Right renal pelvis (tissue), 4 donors: ENCODE results near the gene PLEKHG7. TPM values are rescaled to one million over a fixed set of nuclear protein-coding genes. Genes with fewer than 3 reads are reported as not detected.
"Not testable (repeated sequence)": the region's sequence is repeated elsewhere in the genome, so short reads cannot be mapped to it uniquely, and the experiment has no call there.

Experiments
- DNase-seq, 4 donors: peaks; one replicate each; pipeline ENCODE4 v3.0.0-alpha.2; 2013; ENCODE audit warnings: low read depth in 4 of 4, low spot score in 3 of 4, missing footprints in 1 of 4
- polyA plus RNA-seq, 4 donors: library from polyadenylated mRNA; unstranded; fragments of 120-200 nt; gene quantifications; one replicate each; pipeline ENCODE4 v1.2.1, GENCODE V29; 2013; ENCODE audit not compliant: insufficient read length in 4 of 4

Gene PLEKHG7
- polyA plus RNA-seq, 4 donors: 0.47 to 0.69 (median 0.54) TPM

DNA sequence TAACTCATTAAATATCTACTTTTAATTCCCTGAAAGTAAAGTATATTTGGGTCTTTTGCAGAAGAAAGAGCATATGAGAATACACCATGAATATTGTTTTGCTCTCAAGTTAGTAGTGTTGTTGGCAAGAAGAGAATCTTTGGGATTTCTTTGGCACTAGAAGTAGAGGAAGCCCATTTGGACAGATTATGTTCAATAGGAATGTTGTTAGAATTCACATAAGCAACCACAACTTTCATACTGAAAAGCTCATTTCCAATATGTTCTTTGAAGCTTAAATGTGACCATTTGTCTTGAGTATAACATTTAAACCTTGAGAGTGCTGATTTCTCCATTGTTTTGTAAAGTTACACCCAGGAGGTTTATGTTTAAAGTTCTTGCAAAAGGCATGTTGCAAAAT, 37.6 kb downstream of the PLEKHG7 start:
- DNase-seq: no peak

GRCh38 chr12:92743026-92743425, 40.2 kb downstream of the PLEKHG7 start:
- DNase-seq: no peak

- DNase-seq: no peak
Observed at GRCh38 chr12:92745856-92746550, 43.2 kb downstream of the PLEKHG7 start.

DNA sequence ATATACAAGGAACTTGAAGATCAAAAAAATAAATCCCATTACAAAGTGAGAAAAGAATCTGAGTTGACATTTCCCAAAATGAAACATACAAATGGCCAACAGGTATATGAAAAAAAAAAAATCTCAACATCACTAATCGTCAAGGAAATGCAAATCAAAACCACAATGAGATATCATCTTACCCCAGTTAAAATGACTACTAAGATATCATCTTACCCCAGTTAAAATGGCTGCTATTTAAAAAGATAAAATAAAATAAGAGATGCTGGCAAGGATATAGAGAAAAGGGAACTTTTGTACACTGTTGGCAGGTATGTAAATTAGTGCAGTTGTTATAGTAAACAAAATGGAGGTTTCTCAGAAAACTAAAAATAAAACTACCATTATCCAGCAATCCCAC, 44.4 kb downstream of the PLEKHG7 start:
- no peak for DNase-seq

GRCh38 chr12:92749691-92750090, 46.9 kb downstream of the PLEKHG7 start:
- not testable (repeated sequence) for DNase-seq

DNA sequence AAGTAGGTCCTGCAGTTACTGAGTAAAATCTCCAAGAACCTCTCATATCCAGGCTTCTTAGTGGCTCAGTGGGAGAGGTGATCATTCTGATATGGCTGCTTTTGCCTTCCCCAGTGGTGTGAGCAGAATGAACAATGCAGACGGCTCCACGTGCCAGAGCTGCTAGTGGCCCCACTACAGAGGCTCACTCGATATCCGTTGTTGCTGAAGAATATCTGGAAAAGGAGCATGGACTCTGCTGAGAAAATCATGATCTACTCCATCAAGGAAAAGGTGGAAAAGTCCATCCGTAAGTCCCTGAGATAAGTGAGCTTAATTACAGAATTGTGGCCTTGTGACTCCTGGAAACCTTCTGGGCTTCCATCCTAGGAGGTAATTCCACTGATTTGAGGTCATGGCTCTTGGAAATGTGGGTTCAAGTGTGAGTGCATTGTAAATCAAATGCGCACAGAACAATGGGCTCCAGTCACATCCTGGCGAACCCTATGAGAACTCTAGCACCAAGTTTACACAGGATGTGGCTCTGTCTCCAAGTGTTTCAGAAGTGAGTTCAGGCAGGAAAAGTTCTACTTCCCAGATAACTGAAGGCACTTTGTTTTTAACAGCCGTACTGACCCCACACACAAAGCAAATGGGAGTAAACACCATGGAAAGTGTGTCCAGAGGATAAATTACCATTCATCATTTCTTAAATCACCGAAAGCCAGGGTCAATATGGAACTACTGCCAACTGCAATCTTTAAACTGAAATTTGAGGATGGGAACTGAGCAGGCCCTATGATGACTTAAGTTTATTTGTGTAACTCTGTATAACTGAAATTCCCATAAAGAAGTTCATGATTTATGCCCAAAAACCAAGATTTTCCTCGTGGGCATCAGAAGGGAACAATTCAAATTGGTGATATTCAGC, 51.4 kb downstream of the PLEKHG7 start:
- DNase-seq: peak in 1 of 4 donors; percentile 12

- DNase-seq: no peak
Observed at GRCh38 chr12:92756898-92757596, 54.3 kb downstream of the PLEKHG7 start.

DNA sequence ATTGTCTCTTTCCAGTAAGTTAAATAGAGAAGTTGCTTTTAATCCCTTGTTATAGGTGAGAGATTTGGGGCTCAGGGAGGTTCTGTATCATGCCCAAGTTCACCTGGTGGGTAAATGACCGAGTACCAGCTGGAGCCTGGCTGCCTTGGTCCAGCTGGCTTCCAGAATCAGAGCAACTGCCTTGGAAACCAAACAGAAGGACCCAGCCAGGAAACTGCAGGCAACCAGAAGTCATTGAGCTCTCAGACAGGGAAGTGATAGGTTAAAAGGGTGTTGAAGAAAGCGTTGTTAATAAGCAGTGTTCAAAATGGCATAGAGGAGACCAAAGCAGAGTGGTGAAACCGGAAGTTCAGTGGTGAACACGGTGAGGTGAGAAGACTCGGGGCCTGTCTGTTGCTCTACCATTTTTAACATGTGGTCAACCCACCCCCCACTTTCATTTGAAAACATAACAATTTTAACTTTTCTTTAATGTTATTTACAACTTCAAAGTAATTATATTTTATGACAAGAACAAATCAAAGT, 54.9 kb downstream of the PLEKHG7 start:
- DNase-seq: no peak

DNA sequence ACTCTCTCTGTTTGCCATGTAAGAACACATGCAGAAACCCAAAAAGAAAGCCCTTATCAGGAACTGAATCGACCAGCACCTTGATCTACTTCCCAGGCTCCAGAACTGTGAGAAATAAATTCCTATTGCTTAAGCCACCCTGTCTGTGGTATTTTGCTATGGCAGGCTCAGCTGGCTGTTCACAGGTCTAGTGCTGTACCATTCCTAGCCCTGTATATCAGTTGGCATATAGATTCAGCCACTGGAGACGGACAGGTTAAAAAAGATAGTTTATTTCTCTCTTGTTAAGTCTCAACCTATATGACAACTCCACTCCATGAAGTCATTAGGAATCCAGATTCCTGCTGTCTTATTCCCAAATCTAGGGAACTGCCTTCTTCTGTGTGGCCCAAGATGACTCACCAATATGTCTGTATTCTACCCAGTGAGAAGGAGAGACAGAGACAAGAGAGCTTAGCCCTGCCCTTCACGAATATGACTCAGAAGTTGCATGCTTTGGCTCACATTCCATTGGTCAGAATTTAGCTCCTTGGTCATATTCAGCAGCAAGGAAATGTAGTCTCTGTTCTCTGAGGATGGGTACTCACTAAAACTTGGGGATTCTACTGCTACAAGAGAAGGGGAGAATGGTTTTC, 57.0 kb downstream of the PLEKHG7 start:
- no peak for DNase-seq

- DNase-seq: no peak
Observed at GRCh38 chr12:92762773-92763172, 60.0 kb downstream of the PLEKHG7 start.

- DNase-seq: no peak
Observed at GRCh38 chr12:92764831-92765230, 62.0 kb downstream of the PLEKHG7 start.

- DNase-seq: no peak
Observed at GRCh38 chr12:92765871-92766270, 63.1 kb downstream of the PLEKHG7 start.

DNA sequence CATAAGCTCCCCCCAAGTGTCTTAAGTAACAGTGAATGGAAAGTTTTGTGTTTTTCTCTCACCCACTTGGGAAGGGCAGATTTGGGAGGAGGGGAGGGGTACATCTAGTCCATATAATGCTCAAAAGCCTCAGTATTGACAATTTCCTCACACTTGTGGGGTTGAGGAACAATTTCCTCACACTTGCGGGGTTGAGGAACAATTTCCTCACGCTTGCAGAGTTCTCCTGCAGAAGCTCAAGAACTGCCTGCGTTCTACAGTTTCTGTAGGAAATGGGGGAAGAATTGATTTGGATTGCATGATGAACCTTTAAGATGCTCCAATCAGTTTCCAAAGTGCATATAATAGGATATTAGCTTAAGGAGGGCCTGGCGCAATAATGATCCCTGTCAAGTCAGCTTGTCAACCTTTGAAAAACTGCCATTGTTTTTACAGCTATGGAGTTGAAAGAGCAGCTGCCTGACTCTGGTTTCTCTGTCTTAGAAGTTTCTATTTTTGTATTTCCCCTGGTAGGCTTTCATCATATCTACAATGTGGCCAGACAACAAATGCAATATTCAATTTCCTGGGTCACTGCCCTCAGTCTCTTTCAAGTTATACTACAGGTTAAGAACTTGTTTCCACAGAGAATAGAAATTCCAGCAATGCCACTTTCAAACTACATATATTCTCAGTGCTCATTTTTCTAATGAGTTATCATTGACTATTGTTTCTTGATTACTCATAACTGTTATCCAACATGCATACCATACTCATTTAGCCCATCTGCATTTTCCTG, 66.5 kb downstream of the PLEKHG7 start:
- no peak for DNase-seq

DNA sequence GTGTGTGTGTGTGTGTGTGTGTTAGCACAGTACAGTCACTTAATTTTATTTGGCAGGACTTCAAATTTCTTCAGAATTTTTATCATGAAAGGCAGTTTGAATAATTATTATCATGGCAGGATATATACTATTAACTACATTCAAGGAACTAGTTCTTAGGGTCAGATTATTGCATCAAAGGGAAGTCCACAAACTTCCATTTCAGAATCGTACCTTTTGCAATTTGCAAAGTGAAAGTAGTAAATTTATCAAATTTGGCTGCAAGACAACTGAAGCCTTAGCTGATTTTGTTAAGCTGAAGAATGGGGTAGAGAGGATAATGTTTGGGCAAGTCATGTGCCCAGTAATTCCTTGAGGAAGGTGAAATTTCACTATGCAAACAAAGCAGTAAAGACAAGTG, 68.2 kb downstream of the PLEKHG7 start:
- no peak for DNase-seq

GRCh38 chr12:92775416-92775815, 72.6 kb downstream of the PLEKHG7 start:
- no peak for DNase-seq

- no peak for DNase-seq
Observed at GRCh38 chr12:92778525-92778924, 75.7 kb downstream of the PLEKHG7 start.

GRCh38 chr12:92779902-92780301, 77.1 kb downstream of the PLEKHG7 start:
- DNase-seq: no peak

GRCh38 chr12:92784356-92784755, 81.6 kb downstream of the PLEKHG7 start:
- DNase-seq: no peak

DNA sequence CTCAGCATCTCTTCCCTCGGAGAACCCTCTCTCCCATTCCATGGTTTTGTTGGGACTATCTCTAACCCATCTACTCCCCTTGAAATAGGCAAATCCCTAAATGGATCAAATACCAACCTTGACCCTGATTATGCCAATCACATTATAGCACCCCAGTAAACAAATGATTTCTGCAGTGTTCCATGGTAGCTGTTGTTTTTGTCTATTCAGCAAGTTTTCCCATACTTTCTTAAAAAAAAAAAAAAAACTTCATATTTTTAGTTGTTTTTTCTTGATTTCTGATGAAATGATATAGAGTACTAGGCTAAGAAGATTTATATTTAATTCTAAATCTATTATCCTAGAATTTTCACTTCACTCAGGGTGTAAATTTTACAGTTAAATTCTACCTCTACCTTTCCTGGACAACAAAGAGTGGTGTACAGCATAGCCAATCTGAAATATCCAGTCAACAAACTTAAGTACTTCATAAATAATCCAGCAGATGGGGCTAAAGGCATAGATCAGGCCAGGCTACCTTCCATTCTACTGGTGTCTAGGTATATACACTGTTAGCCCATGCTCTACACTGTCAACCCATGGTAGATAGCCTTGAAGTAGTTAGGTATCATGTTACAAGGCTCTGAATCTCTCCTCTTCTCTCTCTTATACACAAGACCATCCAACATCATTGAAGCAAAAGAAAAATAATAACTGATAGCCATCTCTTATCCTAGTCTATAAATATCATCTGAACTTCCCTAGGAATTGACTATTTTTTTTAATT, 82.2 kb downstream of the PLEKHG7 start:
- DNase-seq: peak; percentile 36 to 56 (median 44)
